GDM1 (cell line): ENCODE results near the gene ARL5C.
A peak's percentile ranks its signal among the peaks of the same experiment; 100 is the strongest.

Experiments used
- DNase-seq: peaks from one replicate; lab custom pipeline; 2025; lab: John Stamatoyannopoulos, UW

The ARL5C gene

DNA sequence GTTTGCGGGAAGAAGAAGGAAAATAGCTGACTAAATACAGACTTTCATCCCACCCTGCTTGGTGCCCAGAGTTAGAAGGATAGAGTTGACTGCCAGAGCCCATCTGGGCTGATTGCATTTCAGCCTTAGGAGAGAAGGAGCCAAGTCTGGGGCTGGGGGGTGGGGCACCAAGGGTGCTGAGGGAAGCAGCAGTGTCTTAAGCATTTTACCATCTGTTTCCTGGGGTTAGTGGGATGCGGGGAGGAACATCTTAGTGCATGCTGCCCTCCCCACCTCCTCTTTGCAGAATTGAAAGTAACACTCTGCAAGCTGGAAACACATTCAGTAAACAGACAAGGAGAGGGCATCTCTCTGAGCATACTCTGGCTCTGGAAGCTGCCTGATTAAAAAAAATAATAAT is 1.5 kb upstream of the ARL5C start:
- DNase-seq, result peak; percentile 88

GRCh38 chr17:39166437-39167335 is 725 bp upstream of the ARL5C start:
- peak; percentile 45 for DNase-seq

DNA sequence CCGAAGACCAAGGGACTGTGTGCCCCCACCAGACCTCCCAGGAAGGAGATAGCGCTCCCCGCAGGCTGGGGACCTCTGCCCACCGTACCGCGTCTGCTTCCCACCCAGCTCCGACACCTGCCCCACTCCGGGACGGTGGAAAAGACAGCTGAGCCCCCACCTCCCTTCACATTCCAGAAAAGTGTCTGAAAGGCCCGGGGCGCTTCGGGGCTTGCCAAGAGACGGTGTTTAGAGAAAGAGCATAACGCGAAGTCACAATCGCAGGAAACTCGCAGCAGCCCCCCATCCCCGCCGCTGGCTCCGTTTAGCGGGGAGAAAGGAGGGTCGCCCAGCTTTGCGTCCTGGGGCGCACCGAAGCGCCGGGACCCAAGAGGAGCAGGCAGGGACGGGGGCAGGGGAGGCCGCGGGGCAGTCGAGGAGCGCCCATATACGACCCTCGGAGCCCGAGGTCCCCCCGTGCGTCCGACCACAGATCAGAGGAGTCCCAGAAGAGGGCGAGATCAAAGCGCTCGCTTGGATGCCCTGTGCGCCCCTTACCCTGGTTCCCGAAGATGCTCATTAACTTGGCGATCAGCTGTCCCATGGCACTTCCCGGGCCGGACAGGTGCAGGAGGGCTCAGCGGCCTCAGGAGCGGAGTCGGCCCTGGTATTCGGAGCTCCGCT is 652 bp downstream of the ARL5C start:
- no peak for DNase-seq

- peak; percentile 78 for DNase-seq
Observed at GRCh38 chr17:39164675-39165143, 1.3 kb downstream of the ARL5C start.

DNA sequence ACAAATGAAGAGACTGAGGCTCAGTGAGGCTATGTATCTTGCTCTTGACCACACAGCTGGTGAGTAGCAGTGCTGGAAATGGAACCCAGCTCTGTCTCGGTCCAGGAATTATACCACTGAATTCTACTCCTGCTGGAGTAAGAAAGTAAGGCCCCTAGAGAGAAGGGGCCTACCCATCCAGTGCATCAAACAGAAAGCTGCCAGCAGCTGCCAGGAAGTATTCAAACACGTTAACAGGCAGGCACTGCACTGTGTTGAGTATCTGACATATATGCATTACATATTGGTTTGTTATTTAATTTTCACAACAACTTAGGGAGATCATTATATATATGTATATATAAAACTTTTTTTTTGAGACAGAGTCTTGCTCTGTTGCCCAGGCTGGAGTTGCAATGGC is 4.0 kb downstream of the ARL5C start:
- DNase-seq, result no peak

DNA sequence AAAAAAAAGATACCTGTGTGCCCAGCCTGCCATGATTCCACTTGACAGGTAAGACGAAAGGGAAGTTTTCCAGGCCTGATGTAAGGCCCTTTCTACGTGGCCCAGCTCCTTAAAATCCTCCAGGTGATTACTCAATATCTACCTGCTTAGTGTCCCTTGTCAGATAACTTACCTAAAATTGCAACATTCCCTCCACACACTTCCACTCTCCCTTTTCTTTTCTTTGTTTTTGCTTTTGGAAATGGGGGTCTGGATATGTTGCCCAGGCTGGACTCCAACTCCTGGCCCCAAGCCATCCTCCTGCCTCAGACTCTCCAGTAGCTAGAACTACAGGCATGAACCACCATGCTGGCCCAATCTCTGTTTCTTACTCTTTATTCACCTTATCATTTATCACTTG is 7.3 kb downstream of the ARL5C start:
- DNase-seq, result no peak

DNA sequence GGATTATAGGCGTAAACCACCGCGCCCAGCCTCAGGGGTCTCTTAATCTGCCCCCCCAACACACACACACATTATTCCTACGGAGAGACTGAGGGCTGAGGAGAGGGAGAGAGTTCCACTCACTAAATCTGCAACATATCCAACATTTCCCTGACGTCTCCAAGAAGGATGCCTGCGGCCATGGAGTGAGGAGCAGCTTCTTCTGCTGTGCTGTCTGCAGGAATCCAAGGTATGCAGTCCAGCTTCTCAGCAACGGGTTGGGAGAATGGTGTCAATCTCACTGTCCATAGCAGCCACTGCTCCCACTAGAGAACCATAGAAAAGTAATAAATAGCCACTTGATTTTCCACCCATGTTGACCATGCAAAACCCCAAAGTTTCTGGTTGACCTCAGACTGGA is 9.5 kb downstream of the ARL5C start:
- no peak for DNase-seq

GRCh38 chr17:39155654-39156053 is 10.3 kb downstream of the ARL5C start:
- no peak for DNase-seq

- peak; percentile 63 for DNase-seq
Observed at GRCh38 chr17:39153599-39154051, 12.3 kb downstream of the ARL5C start.

GRCh38 chr17:39151943-39152818 is 13.8 kb downstream of the ARL5C start:
- DNase-seq, result no peak

GRCh38 chr17:39151150-39151942 is 14.6 kb downstream of the ARL5C start, which contains the start of gene PLXDC1:
Gene PLXDC1 (minus strand): TSS chr17:39151637. CDS start chr17:39151437, 200 bp downstream.
- no peak for DNase-seq

GRCh38 chr17:39150795-39151149 is 15.2 kb downstream of the ARL5C start:
- DNase-seq, result no peak

GRCh38 chr17:39150104-39150634 is 15.8 kb downstream of the ARL5C start:
- no peak for DNase-seq

DNA sequence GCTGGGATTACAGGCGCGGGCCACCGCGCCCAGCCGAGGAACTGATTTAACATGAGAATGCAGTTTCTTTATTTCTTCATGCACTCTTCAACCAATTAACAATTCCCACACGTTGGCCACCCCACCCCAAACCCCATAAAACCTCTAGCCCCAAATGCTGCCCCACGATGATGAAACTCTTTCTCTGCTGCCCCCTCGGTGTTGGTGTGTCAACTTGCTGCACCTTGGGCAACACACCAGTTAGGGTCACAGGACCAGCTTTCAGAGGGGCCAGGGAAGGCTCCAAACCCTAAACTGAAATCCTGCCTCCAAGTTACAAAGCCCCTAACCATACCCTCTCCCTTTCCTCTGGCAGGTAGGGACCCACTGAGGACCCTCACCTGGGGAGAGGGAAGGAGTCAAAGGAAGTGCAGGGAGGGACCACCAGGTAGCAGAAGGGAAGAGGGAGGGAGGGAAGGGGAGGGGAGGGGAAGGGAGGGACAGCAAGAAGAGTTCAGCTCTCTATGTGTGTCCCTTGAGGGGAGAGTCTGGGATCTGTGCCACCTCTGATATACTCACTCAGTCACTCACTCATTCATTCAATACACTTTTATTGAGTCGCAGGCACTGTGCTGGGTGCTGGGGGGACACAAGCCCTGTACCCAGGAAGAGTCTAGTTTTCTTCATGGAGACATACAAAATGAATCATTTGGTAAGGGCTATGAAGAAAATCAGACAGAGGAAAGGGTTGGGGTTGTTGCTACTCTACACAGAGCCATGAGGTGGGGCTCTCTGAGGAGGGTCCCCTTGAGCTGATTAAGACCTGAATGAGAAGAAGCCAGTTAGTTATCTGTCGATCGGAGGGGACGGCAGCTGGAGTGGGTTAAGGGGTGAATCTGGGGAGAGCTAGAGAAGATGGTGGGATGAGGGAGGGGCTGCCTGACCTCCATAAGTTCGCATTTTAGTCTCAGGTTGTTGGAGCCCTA is 18.5 kb downstream of the ARL5C start:
- DNase-seq, result no peak

- DNase-seq, result no peak
Observed at GRCh38 chr17:39146273-39146672, 19.7 kb downstream of the ARL5C start.

- DNase-seq, result no peak
Observed at GRCh38 chr17:39145143-39145542, 20.8 kb downstream of the ARL5C start.

DNA sequence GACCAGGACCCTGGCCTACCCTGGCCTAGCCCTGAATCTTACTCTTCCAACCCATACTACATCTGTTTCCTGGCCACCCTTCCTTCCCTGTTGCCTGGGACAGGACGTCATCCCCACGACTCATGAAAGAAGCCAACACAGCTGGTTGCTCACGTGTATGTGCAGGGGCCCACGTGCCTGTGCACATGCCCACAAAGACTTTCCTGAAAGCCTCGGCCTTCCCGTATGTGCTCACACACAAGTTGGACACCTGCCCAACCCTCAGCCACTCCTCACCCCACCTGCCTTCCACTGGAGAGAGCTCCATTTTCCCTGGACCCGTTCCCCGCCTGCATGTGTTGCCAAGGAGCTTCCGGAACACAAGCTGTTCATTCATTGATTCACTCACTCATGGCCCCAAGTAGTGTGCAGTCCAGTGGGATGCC is 21.5 kb downstream of the ARL5C start:
- no peak for DNase-seq

- DNase-seq, result no peak
Observed at GRCh38 chr17:39143552-39144093, 22.3 kb downstream of the ARL5C start.

GRCh38 chr17:39141915-39142664 is 23.9 kb downstream of the ARL5C start:
- no peak for DNase-seq
